Inflammatory macrophage treated with lipopolysaccharide for 4 hours (primary cell): ENCODE results near the gene AKTIP.

ENCODE experiments used
- DNase-seq: peaks from one replicate; pipeline ENCODE4 v3.0.0-alpha.2; 2020

The AKTIP gene

GRCh38 chr16:53476867-53477266 lies 26.1 kb downstream of the AKTIP start:
- DNase-seq = no peak

GRCh38 chr16:53465606-53466280 lies 37.3 kb downstream of the AKTIP start:
- DNase-seq = no peak

GRCh38 chr16:53458635-53459034 lies 44.4 kb downstream of the AKTIP start:
- no peak for DNase-seq

GRCh38 chr16:53457670-53458069 lies 45.3 kb downstream of the AKTIP start:
- DNase-seq = no peak

GRCh38 chr16:53456625-53457024 lies 46.4 kb downstream of the AKTIP start:
- no peak for DNase-seq

- DNase-seq = no peak
Measured at GRCh38 chr16:53453928-53454327, 49.1 kb downstream of the AKTIP start.

- no peak for DNase-seq
Measured at GRCh38 chr16:53449816-53450517, 53.0 kb downstream of the AKTIP start.

GRCh38 chr16:53446090-53446489 lies 56.9 kb downstream of the AKTIP start:
- no peak for DNase-seq

- no peak for DNase-seq
Measured at GRCh38 chr16:53445534-53445933, 57.5 kb downstream of the AKTIP start.
